SIG-M5 (cell line): ENCODE measurements around the gene CRTC1.
"Not testable (repeated sequence)": the region's sequence is repeated elsewhere in the genome, so short reads cannot be mapped to it uniquely, and the experiment has no call there.

Experiments
- DNase-seq: peaks from one replicate; lab custom pipeline; 2025; lab: John Stamatoyannopoulos, UW

The CRTC1 gene

GRCh38 chr19:18727602-18728001, 44.1 kb downstream of the CRTC1 start:
- DNase-seq, result not testable (repeated sequence)

GRCh38 chr19:18729933-18730530, 46.6 kb downstream of the CRTC1 start:
- no peak for DNase-seq

GRCh38 chr19:18730885-18731513, 47.5 kb downstream of the CRTC1 start:
- DNase-seq, result no peak

GRCh38 chr19:18731562-18732008, 48.1 kb downstream of the CRTC1 start:
- DNase-seq, result no peak

- no peak for DNase-seq
Measured at GRCh38 chr19:18733196-18733647, 49.7 kb downstream of the CRTC1 start.

- DNase-seq, result not testable (repeated sequence)
Measured at GRCh38 chr19:18733762-18734332, 50.4 kb downstream of the CRTC1 start.

GRCh38 chr19:18735324-18735723, 51.8 kb downstream of the CRTC1 start:
- no peak for DNase-seq

GRCh38 chr19:18735752-18736151, 52.3 kb downstream of the CRTC1 start:
- DNase-seq, result no peak

- DNase-seq, result no peak
Measured at GRCh38 chr19:18736415-18737336, 53.2 kb downstream of the CRTC1 start.

- DNase-seq, result no peak
Measured at GRCh38 chr19:18737337-18737953, 54.0 kb downstream of the CRTC1 start.

GRCh38 chr19:18737954-18738351, 54.5 kb downstream of the CRTC1 start:
- DNase-seq, result no peak

- no peak for DNase-seq
Measured at GRCh38 chr19:18738961-18739690, 55.6 kb downstream of the CRTC1 start.

- DNase-seq, result no peak
Measured at GRCh38 chr19:18741124-18742121, 57.9 kb downstream of the CRTC1 start.

GRCh38 chr19:18742324-18742723, 58.8 kb downstream of the CRTC1 start:
- no peak for DNase-seq

- DNase-seq, result no peak
Measured at GRCh38 chr19:18742838-18743783, 59.6 kb downstream of the CRTC1 start.

GRCh38 chr19:18743784-18744418, 60.4 kb downstream of the CRTC1 start:
- DNase-seq, result no peak

- no peak for DNase-seq
Measured at GRCh38 chr19:18745012-18745735, 61.7 kb downstream of the CRTC1 start.

- DNase-seq, result no peak
Measured at GRCh38 chr19:18745931-18746330, 62.5 kb downstream of the CRTC1 start.
